GM18499 (cell line): Measurements from ENCODE around the gene MATK.
"Not testable (repeated sequence)": the region's sequence is repeated elsewhere in the genome, so short reads cannot be mapped to it uniquely, and the experiment has no call there.

Source experiments
- ATAC-seq: cut with Tn5 transposase; IDR thresholded peaks from one replicate; pipeline ENCODE4 v1.9.1; 2021; ENCODE audit warnings: moderate number of reproducible peaks; ENCODE audit not compliant: insufficient read depth, unreplicated experiment

Gene MATK

DNA sequence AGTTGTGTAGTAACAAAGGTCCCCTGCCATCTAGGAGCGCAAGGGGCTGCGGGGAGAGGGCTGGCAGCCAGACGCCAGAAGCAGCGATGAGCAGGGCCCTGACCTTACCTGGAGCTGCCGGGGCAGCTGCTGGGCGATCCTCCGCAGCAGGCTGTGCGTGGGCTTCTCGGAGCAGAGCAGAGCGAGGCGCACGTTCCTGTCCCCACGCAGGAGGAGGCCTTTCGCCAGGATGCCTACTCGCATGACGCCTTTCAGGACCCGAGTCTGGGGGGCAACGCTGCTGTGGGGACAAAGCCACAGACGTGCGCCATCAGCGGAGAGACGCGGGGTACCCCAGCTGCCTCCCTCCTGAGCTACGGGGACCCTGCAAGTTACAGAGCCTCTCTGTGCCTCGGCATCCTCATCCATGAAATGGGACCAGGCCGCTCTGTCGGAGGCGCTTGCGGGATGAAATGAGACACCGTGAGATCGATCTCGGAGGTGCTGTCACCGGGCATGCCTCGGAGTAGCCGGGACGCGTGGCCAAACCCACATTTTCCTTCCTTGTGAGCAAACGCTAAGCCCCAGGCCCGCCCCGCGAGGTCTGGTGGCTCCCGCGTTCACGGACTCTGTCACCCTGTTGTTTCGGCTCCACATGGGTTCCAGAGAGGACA is 30.5 kb upstream of the MATK start:
- ATAC-seq: no peak

DNA sequence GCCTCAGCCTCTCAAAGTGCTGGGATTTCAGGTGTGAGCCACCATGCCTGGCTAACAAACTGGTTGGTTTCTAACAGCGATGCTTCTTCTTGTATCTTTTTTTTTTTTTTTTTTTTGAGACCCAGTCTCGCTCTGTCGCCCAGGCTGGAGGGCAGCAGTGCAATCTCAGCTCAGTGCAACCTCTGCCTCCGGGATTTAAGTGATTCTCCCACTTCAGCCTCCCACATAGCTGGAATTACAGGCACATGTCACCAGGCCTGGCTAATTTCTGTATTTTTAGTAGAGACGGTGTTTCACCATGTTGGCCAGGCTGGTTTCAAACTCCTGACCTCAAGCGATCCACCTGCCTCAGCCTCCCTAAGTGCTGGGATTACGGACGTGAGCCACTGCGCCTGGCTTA is 30.0 kb upstream of the MATK start:
- not testable (repeated sequence) for ATAC-seq

DNA sequence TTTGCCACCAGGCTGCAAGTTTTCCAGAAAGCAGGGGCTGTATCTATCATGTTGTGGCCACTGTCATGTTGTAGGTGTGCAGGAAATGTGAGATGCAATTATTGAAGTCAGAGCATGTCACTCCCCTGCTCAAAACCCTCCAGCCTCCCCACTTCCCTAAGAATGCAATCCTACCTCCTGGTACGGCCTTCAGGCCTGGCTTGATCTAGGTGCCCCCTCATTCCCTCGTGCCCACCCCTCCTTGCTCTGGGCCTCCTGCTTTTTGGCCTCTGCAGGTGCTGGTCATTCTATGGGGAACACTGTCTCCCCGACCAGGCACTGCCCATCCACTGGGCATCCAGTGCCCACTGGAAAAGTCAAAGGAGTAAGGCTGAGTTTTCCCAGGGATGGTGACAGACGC is 28.5 kb upstream of the MATK start:
- ATAC-seq: no peak

DNA sequence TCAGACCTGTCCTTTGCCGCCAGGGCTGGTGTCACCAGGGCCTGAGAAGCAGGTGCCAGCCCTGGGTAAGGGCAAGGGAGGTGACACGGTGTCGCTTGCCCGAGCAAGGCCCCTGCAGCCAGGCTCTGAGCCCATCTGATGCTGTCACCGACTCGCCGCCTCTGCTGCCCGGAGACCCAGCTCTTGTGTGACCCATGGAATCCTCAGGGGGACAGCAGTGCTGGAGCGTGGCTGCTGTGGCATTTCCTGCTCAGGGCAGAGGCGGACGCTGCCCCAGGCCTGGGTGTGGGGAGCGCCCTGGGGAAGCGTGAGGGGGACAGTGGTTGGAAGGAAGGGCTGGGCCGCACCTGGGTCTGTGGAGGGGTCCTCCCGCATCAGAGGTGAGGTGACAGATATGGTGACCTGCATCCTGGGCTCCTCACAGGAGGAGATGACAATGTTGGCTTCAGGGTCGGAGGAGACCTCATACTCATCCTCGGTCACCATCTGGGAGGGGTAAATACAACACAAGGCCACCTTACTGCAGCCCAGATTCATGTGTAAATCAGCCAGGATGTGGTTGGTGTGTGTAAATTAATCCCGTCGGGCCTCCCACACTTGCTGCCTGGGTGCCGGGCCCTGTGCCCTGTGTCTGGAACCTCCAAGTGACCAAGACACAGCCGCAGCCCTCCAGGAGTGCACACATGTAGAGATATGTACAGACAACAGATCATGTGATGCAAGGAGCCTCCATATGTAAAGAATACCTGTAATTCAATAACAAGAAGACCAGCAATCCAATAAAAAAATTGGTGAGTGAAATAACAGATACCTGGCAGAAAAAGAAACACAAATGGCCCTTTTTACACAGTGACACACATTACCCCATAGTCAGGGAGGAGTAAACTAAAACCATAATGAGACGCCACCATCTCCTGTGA is 27.6 kb upstream of the MATK start:
- ATAC-seq: no peak

DNA sequence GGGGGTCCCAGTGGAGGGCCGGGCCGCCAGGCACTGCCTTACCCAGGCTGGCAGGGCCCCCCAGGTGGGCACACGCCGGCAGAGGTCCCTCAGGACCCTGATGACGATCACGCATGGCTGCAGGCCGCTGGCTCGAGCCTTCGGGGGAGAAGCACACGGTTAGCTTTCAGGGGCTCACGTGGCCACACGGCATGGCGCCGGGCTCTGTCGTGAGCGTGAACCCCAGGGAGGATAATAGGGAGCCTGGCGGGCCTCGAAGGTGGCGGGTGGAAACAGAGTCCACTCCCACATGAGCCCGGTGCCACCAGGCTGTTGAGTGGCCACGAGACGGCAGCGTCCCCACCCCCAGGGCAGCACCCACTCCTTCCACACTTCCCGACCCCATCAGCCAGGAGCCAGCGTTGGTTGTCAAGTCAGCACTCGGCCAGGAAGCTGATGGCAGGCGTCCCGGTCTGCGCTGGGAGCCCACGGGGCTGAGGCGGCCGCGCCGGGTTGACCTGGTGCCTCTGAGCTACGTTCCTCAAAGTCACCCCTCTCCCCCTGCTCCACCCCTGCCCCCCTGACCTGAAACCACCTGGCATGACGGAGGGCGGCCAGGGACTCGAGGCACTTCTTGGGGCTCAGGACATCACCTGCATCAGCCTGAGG is 24.7 kb upstream of the MATK start:
- ATAC-seq: no peak

DNA sequence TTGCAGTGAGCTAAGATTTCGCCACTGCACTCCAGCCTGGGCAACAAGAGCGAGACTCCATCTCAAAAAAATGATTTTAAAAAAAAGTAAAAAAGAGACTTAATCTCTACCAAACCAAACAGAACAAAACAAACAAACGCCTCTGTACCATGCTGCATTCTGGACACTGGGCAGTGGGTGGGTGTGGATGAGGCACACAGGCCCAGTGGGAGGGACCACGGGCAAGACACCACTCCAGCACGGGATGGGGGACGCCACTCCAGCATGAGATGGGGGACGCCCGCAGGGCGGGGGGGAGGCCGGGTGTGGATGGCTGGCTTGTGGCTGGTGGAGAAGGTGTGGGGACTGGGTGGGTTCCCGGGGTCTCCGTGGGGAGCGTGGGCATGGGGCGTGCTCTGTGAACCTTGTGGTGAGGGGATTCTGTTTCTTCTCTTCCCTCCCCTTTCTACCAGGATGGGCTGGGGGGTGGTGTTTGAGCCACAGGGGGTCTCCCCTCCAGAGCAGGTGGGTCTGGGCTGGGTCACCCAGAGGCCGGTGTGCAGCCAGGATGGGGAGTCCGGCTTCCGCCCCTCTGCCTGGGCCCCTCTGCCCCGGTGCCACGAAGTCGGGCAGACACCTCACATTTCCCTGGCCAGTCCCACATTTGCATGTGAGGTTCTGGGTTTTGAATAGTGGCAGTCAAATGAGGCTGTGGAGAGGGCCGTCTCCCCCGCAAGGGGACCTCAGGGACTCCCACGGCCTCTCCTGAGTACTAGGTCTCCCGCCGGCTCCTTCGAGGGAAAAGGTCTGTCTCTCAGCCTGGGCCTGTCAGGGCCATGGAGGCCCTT is 23.9 kb upstream of the MATK start:
- ATAC-seq: no peak

DNA sequence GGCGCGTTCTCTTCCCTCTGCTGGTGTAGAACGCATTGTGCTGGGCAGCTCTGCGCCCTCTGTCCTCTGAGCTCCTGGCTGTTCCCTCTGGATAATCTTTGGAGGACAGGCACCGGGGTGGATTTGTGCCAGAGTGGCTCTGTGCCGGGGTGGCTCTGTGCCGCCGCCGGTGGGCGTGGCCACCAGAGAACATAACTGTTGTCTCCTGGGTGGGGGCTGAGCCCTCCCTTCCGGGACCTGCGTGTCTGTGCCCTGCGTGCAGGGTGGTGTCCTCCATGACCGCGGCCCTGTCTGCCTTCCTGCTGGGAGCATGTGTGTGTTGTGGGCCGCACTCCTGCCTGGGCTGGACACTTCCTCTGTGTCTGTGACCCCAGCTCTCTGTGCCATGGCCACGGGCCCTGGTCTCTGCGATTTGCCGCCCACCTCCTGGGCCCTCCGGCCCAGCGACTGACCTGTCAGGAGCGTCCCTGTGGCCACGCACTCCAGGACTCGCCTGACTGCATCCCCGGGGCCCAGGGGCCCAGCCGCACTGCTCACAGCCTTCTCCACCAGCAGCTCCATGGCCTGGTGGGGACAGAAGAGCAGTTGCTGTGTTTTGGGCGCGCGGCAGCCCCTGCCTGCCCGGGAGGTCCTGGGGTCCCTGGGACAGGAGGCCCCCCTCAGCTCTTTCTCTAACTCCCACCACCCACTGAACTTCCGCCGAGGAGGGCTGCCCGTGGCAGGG is 22.4 kb upstream of the MATK start:
- no peak for ATAC-seq

DNA sequence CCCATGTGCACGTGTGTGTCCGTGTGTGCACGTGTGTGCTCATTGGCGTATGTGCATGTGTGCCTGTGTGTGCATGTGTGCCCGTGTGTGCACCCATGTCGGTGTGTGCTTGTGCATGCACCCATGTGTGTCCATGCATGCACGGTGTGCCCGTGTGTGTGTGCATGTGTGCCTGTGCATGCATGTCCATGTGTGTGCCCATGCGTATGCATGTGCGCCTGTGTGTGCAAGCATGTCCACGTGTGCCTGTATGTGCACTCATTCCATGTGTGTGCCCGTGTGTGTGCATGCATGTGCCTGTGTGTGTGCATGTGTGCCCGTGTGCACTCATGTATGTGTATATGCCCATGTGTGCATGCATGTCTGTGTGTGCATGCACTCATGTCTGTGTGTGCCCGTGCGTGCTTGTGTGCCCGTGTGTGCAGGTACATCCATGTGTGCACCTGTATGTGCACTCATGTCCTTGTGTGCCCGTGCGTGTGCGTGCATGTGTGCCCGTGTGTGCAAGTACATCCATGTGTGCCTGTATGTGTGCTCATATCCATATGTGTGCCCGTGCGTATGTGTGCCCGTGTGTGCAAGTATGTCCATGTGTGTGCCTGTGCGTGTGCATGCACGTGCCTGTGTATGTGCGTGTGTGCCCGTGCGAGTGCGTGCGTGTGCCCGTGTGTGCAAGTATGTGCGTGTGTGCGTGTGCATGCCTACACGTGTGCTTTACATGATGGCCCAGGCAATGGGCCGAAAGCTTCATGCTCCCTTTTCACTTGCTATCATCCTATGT is 21.6 kb upstream of the MATK start:
- ATAC-seq: no peak

DNA sequence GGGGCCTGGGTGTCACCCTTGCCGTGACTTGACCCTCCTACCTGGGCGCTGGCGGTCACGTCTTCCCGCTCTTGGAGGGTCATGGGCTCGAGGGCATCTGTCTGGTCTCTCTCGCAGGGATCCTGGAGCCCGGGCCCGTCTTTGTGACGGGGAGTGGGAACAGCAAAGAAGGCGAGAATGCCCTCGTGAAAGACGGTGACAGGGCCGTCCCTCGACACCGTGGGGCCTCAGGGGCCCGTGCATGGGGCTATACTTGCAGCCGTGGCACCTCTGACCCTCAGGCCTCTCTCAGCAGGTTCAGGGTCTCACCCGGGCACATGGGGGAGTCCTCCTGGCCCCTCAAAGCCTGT is 20.9 kb upstream of the MATK start:
- no peak for ATAC-seq

DNA sequence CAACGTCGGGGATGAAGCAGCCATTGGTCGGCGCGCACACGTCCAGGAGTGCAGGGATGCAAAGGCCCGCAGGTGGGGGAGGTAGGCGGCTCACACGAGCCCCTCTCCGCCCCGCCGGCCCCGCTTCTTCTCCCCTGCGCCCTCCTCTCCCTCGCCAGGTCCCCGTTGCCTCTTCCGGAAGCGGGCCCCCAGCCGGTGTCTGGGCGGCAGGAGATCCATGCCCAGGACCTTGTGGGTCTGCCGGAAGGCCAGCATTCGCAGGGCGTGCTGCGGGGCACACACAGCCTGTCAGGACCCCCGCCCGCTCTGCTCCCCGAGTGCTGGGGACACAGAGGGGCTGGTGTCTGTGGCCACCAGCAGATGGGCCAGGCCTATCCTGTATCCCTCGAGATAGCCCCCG is 19.7 kb upstream of the MATK start:
- ATAC-seq: no peak

DNA sequence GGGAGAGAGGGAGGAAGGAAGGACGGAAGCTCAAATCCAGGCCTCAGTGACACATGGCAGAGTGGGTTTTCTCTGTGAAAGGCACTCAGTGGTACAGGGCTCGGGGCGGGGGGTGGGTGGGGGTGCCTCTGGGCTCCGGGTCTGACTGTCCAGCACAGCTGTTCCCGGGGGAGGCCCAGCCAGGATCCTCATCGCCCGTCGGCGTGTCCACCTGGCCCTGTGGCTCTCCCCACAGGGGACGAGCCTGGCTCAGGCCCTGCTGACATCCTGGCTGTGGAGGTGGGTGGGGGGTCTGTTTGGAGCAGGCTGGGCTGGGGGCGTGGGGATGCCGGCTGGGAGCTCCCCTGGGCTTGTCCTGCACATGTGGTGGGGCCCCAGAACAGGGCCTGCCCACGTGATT is 18.2 kb upstream of the MATK start:
- no peak for ATAC-seq

DNA sequence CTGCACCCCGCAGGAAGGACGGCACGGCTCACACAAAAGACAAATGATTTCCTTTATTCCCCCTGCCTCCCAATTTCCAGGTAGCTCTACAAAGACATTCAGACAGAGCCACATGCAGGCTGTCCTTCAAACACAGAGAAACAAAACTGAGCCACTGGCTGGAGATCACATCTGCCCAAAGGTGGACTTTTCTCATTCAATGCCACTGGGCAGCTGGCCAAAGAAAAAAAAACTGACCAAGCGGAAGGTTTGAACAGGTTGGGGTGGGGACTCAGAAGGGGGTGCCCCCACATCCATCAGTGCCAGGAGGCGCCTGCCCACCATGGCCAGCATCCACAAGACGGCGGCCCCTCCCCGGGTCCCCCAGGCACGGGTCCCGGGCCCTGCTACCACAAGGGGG is 17.8 kb upstream of the MATK start:
- no peak for ATAC-seq

DNA sequence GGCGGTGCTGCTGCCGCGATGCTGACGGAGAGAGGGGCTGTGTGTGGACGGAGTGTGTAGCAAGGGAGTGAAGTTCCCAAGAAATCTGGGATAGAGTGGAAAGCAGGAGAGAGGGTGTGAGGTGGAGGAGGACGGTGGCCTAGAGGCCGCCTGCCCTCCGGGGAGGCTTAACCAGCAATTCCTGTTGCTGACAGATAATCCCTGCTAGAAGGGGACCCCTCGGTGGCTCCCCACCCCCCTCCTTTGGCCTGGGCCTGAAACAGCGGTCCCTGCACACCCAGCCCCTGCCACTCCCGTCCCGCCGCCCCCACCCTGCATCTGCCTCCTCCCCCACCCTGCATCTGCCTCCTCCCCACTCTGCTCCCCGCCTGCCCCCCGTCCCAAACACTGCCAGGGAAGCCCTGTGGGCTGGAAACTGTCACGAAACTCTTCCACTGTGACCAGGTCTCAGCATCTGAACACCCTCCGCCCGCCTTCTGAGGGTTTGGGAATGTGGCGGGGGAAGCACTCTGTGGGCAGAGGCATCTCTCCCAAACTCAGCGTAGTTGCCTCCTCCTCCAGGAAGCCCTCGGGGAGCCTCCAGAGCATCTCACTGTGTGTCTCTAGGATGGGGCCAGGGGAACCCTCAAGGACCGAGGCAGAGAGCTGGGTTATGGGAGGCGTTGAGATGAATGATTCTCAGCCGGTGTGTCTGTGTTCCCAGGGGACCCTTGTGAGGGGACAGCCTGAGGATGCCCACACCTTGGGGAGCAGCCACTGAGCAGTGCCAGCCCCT is 17.1 kb upstream of the MATK start:
- no peak for ATAC-seq

DNA sequence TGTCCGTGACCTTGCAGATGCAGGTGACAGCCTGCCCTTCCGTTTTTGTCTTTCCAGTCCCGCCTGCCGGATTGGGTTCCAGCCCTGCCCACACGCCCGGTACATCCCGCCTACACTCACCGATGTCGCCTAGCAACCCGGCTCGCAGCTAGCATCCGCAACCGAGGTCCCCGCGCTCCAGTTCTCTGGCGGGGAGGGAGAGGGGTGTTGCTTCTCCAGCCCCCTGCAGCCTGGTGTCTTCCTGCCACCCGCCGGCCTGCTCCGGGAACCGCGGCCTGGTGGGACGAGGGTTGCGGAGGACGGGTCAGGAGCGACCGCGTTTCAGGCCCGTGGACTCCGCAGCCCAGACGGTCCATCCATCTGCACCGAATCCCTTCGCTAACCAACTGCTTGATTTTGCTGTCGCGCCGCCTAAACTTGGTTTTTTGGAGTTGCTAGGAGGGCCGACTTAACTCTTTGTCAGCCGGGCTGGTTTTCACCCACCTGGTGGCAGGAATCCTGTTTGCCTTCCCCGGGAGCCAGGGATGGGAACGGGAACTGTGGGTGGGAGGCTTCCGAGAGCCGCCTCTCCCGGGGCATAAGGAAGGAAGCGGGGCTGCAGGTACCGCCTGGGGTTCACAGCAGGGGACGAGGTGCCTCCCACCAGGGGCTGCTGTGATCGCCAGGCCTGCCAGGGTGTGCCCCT is 15.4 kb upstream of the MATK start:
- ATAC-seq: no peak

DNA sequence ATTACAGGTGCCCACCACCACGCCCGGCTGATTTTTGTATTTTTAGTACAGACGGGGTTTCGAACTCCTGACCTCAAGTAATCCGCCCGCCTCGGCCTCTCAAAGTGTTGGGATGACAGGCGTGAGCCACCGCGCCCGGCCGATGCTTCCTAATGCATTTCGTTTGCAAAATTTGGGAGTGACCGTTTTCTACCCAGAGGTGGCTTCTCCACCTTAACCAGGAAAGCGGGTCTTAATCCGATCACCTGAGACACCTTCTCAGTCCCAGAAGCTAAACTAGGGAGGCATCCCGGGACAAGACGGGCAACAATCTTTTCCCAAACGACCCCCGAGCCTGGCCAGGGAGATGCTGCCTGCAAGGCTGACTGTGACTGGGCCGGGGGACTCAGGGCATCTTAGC is 14.8 kb upstream of the MATK start:
- ATAC-seq: no peak

DNA sequence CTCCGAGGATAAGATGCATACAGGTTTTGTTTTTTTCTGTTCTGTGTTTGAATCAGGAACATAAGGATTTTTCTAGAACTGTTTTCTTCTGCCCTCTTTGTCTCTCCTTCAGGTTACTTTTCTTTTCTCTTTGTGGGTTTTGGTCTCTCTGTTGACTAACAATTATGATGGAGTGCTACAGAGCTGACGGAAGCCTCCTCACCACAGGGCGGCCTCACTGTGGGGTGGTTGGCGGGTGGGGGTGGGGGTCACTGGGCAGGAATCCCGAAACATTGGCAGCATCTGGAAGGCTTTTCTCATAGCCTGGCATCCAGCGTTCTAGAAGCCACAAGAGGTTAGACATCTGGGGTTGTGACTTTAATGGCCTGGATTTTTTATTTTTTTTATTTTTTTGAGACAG is 12.0 kb upstream of the MATK start:
- no peak for ATAC-seq

DNA sequence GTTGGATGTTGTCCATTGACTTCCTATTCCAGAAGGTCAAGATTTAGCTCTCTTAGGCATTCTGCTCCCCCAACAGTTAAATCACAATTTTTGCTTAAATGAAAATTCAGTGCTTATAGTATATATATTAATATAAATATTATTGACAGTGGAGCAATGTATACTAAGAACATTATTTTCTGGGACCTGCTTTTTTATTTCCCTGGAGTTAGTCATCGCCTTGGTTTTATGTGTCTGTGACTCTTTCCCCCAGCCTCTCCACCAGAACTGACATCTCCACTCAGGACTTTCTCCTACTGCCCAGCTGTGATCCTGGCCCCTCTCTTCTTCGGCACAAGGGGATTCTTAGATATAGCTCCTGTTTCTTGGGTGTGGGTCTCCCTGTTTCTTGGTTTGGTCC is 10.2 kb upstream of the MATK start:
- no peak for ATAC-seq

DNA sequence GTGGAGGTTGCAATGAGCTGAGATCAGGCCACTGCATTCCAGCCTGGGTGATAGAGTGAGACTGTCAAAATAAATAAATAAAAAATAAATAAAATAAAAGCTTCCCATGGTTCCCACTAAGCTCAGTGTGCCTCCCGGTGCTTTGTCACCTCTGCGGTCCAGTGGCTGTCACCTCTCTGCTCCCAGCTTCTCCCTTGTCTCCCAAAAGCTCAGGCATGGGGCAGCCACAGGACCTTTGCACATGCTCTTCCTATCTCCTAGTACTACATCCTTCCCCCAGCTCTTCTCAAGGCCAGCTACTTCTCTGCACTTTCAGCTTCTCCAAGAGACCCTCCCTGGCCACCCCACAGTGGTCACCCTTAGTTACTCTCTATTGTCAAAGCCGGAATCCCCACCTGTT is 7.6 kb upstream of the MATK start:
- no peak for ATAC-seq
